Stimulated activated CD8-positive, alpha-beta memory T cell treated with anti-CD3 and anti-CD28 coated beads, Interleukin-15, amount 100 ng/mL, for 24 hours (primary cell): Measurements from ENCODE around the gene EPHB4.

Experiments
- DNase-seq: peaks from one replicate; pipeline ENCODE4 v3.0.0-alpha.2; 2020; ENCODE audit warnings: low read depth

The EPHB4 gene

GRCh38 chr7:100854146-100854895 is 27.0 kb upstream of the EPHB4 start:
- DNase-seq: no peak

GRCh38 chr7:100852048-100852872 is 24.9 kb upstream of the EPHB4 start, which contains the start of gene SLC12A9:
Gene SLC12A9, plus strand, starts transcription at chr7:100852713. Its CDS starts 1,485 bp downstream, at chr7:100854198.
- peak; percentile 65 for DNase-seq

GRCh38 chr7:100847360-100847759 is 20.0 kb upstream of the EPHB4 start:
- DNase-seq: no peak

GRCh38 chr7:100840470-100841100 is 13.3 kb upstream of the EPHB4 start:
- DNase-seq: no peak

GRCh38 chr7:100839361-100839760 is 12.0 kb upstream of the EPHB4 start:
- DNase-seq: no peak

GRCh38 chr7:100837099-100837836 is 9.9 kb upstream of the EPHB4 start:
- DNase-seq: peak; percentile 46

- DNase-seq: no peak
Observed at GRCh38 chr7:100836812-100837098, 9.4 kb upstream of the EPHB4 start.

- no peak for DNase-seq
Observed at GRCh38 chr7:100835903-100836811, 8.8 kb upstream of the EPHB4 start.

- no peak for DNase-seq
Observed at GRCh38 chr7:100832281-100832633, 4.9 kb upstream of the EPHB4 start.

- no peak for DNase-seq
Observed at GRCh38 chr7:100830396-100830795, 3.1 kb upstream of the EPHB4 start.

- DNase-seq: no peak
Observed at GRCh38 chr7:100829150-100829716, 1.9 kb upstream of the EPHB4 start.

GRCh38 chr7:100826514-100827329 is 601 bp downstream of the EPHB4 start:
- no peak for DNase-seq

GRCh38 chr7:100825751-100826513 is 1.4 kb downstream of the EPHB4 start:
- DNase-seq: no peak

GRCh38 chr7:100825215-100825671 is 2.1 kb downstream of the EPHB4 start:
- DNase-seq: no peak

- DNase-seq: no peak
Observed at GRCh38 chr7:100824499-100825214, 2.7 kb downstream of the EPHB4 start.

- DNase-seq: no peak
Observed at GRCh38 chr7:100823534-100823933, 3.8 kb downstream of the EPHB4 start.

GRCh38 chr7:100823140-100823525 is 4.2 kb downstream of the EPHB4 start:
- no peak for DNase-seq
